ENCODE results near the gene PXK.

PXK gene

DNA sequence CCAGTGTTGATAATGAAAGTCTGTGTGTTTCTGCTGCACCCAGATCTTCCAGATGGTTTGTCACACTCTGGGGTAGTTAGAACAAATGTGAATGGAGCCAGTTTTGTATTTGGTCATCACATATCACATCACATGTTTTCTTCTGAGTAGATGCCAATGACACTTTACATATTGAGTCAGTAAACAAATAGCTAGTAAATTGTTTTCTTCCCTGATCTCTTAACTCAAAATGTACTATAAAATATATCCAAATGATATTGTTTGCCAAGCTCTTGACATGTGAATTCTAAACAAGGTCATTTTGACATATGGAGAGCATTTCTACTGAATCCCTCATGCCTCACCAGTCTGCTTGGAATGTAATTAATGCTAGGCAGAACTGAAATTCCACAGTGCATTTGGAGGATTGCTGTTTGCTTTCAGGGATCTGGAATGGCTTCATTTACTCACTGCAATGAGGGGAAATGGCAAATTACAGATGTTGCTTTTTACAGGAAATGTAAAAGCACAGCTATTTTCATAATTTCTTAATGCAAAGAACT is 55.9 kb downstream of the PXK start:
- POLR2A ChIA-PET = no interaction called here
- Histone ChIP-seq H3K36me3 (ENCODE audit: control insufficient read depth in 2 of 2, insufficient read depth in 1 of 2, low read length in 2 of 2) (peaks cover 0 to 36% of the 10 kb centered on the region in 2 experiments; a peak in 1 of 3 replicates), H3K27ac (ENCODE audit: extremely low read depth, low read depth, low read length) (no peak overlapping the region), H3K4me3 (ENCODE audit: low read depth, low read length) (no peak overlapping the region), H3K9me3 (ENCODE audit: control insufficient read depth, insufficient read depth, low read depth, low read length) (no peaks in the 10 kb centered on the region), H3K4me1 (ENCODE audit: control insufficient read depth, insufficient read depth, low read length) (no peaks in the 10 kb centered on the region)
- CTCF ChIA-PET = interaction anchor here (0.5 to 0.6 kb wide), 3 partner anchors 68 to 203 kb away, joined by 3 read pairs; no protein-coding TSS in a partner anchor
- TF ChIP-seq ZNF26 (tag by site-specific recombination; IDR thresholded peaks at IDR 0.05) = no peak
- TF ChIP-seq ZNF670 (tag by site-specific recombination; IDR thresholded peaks at IDR 0.05; ENCODE audit: low read depth) = no peak
- TF ChIP-seq ZNF121 (tag by site-specific recombination; IDR thresholded peaks at IDR 0.05) = no peak
- no peak for TF ChIP-seq BCL11A (tag by site-specific recombination; IDR thresholded peaks at IDR 0.05; ENCODE audit: low read depth)
- TF ChIP-seq ZNF404 (tag by site-specific recombination; IDR thresholded peaks at IDR 0.05) = no peak
- no peak for TF ChIP-seq ZNF704 (tag by site-specific recombination; IDR thresholded peaks at IDR 0.05)
- no peak for TF ChIP-seq ZSCAN23 (tag by site-specific recombination; IDR thresholded peaks at IDR 0.05)
- no peak for TF ChIP-seq INSM2 (tag by site-specific recombination; IDR thresholded peaks at IDR 0.05)
- TF ChIP-seq ZNF354C (tag by site-specific recombination; IDR thresholded peaks at IDR 0.05; ENCODE audit: borderline replicate concordance, low read depth) = no peak
- TF ChIP-seq GLIS1 (tag by site-specific recombination; IDR thresholded peaks at IDR 0.05) = no peak
- no peak for TF ChIP-seq ZFP69B (tag by site-specific recombination; IDR thresholded peaks at IDR 0.05)
- TF ChIP-seq, protein P1, sequence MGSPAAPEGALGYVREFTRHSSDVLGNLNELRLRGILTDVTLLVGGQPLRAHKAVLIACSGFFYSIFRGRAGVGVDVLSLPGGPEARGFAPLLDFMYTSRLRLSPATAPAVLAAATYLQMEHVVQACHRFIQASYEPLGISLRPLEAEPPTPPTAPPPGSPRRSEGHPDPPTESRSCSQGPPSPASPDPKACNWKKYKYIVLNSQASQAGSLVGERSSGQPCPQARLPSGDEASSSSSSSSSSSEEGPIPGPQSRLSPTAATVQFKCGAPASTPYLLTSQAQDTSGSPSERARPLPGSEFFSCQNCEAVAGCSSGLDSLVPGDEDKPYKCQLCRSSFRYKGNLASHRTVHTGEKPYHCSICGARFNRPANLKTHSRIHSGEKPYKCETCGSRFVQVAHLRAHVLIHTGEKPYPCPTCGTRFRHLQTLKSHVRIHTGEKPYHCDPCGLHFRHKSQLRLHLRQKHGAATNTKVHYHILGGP (tag by site-specific recombination; IDR thresholded peaks at IDR 0.05) = no peak
- TF ChIP-seq, protein P2, sequence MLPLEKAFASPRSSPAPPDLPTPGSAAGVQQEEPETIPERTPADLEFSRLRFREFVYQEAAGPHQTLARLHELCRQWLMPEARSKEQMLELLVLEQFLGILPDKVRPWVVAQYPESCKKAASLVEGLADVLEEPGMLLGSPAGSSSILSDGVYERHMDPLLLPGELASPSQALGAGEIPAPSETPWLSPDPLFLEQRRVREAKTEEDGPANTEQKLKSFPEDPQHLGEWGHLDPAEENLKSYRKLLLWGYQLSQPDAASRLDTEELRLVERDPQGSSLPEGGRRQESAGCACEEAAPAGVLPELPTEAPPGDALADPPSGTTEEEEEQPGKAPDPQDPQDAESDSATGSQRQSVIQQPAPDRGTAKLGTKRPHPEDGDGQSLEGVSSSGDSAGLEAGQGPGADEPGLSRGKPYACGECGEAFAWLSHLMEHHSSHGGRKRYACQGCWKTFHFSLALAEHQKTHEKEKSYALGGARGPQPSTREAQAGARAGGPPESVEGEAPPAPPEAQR (tag by site-specific recombination; IDR thresholded peaks at IDR 0.05) = no peak
- no peak for TF ChIP-seq KLF16 (tag by site-specific recombination; IDR thresholded peaks at IDR 0.05)

DNA sequence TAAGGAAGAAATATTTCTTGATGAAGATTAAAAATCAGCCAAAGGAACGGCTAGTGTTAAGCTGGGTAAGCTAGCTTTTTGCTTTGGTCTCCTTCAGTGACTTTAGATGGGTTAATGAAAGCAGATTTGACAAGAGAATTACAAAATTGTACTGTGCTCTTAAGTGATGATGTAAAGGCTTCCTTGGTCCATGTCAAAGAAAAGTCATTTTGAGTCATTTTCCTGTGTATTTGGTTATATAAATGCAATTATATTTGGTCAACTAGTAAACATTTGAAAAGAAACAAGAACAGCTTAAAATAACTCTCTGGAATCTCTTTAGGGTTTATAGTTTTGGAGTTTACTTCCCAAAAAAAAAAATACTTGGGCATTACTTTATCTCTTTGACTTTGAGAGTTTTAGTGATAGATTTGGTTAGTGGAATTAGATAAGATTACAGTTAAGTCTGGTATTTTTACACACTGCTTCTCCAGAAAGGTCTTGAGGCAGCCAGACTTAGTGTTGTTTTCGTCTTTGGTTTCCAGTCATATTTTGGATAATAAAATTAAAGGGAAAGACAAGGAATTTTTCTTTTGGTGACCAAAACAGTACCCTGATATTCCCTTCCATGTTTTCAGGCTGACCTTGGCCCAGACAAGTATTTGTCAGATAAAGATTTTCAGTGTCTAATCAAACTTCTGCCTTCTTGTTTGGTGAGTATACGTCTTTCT is 58.6 kb downstream of the PXK start:
- Histone ChIP-seq H3K36me3 (ENCODE audit: control insufficient read depth in 2 of 2, insufficient read depth in 1 of 2, low read length in 2 of 2) (peaks cover 0 to 39% of the 10 kb centered on the region in 2 experiments; a peak in 1 of 3 replicates), H3K4me1 (ENCODE audit: control insufficient read depth, insufficient read depth, low read length) (no peaks in the 10 kb centered on the region), H3K9me3 (ENCODE audit: control insufficient read depth, insufficient read depth, low read depth, low read length) (no peaks in the 10 kb centered on the region), H3K27ac (ENCODE audit: extremely low read depth, low read depth, low read length) (no peak overlapping the region), H3K4me3 (ENCODE audit: low read depth, low read length) (no peak overlapping the region)
- ChIA-PET POLR2A (no interaction called here), CTCF (no interaction called here)
- no peak for TF ChIP-seq REPIN1 (tag by site-specific recombination; IDR thresholded peaks at IDR 0.05; ENCODE audit: low read depth)
- no peak for TF ChIP-seq ZNF548 (tag by site-specific recombination; IDR thresholded peaks at IDR 0.05)
- TF ChIP-seq, protein P3, sequence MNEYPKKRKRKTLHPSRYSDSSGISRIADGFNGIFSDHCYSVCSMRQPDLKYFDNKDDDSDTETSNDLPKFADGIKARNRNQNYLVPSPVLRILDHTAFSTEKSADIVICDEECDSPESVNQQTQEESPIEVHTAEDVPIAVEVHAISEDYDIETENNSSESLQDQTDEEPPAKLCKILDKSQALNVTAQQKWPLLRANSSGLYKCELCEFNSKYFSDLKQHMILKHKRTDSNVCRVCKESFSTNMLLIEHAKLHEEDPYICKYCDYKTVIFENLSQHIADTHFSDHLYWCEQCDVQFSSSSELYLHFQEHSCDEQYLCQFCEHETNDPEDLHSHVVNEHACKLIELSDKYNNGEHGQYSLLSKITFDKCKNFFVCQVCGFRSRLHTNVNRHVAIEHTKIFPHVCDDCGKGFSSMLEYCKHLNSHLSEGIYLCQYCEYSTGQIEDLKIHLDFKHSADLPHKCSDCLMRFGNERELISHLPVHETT (tag by site-specific recombination; IDR thresholded peaks at IDR 0.05) = no peak
- TF ChIP-seq ZNF530 (tag by site-specific recombination; IDR thresholded peaks at IDR 0.05; ENCODE audit: low read depth) = no peak
- TF ChIP-seq, protein P4, sequence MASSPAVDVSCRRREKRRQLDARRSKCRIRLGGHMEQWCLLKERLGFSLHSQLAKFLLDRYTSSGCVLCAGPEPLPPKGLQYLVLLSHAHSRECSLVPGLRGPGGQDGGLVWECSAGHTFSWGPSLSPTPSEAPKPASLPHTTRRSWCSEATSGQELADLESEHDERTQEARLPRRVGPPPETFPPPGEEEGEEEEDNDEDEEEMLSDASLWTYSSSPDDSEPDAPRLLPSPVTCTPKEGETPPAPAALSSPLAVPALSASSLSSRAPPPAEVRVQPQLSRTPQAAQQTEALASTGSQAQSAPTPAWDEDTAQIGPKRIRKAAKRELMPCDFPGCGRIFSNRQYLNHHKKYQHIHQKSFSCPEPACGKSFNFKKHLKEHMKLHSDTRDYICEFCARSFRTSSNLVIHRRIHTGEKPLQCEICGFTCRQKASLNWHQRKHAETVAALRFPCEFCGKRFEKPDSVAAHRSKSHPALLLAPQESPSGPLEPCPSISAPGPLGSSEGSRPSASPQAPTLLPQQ (tag by site-specific recombination; IDR thresholded peaks at IDR 0.05) = no peak
- no peak for TF ChIP-seq ZBTB8A (tag by site-specific recombination; IDR thresholded peaks at IDR 0.05)
- no peak for TF ChIP-seq ZNF660 (tag by site-specific recombination; IDR thresholded peaks at IDR 0.05)

Measured in HEK293 (cell line).